Glutamatergic neuron (in vitro differentiated cells): ENCODE measurements around the gene WASF2. TPM values are rescaled to one million over a fixed set of nuclear protein-coding genes. Genes with fewer than 3 reads are reported as not detected.
"Not testable (repeated sequence)": the region's sequence is repeated elsewhere in the genome, so short reads cannot be mapped to it uniquely, and the experiment has no call there.

ENCODE experiments used
- DNase-seq: peaks from one replicate; pipeline ENCODE4 v3.0.0; 2022
- H3K27ac Mint-ChIP-seq: one replicate; pipeline ENCODE4 v1.8.0; 2020; ENCODE audit warnings: mild to moderate bottlenecking, mixed read lengths, inconsistent platforms; ENCODE audit not compliant: unreplicated experiment
- H3K27me3 Mint-ChIP-seq: one replicate; pipeline ENCODE4 v1.8.0; 2020; ENCODE audit warnings: mild to moderate bottlenecking, moderate library complexity, mixed read lengths, inconsistent platforms; ENCODE audit not compliant: unreplicated experiment
- H3K36me3 Mint-ChIP-seq: one replicate; pipeline ENCODE4 v1.8.0; 2020; ENCODE audit warnings: mild to moderate bottlenecking, mixed read lengths, inconsistent platforms; ENCODE audit not compliant: unreplicated experiment
- H3K4me1 Mint-ChIP-seq: one replicate; pipeline ENCODE4 v1.8.0; 2020; ENCODE audit warnings: mild to moderate bottlenecking, low read depth, mixed read lengths, inconsistent platforms; ENCODE audit not compliant: unreplicated experiment
- H3K4me3 Mint-ChIP-seq: one replicate; pipeline ENCODE4 v1.8.0; 2020; ENCODE audit warnings: mild to moderate bottlenecking, mixed read lengths, inconsistent platforms; ENCODE audit not compliant: unreplicated experiment
- H3K9me3 Mint-ChIP-seq: one replicate; pipeline ENCODE4 v1.8.0; 2020; ENCODE audit warnings: mild to moderate bottlenecking, moderate library complexity, mixed read lengths, inconsistent platforms; ENCODE audit not compliant: unreplicated experiment
- CTCF ChIP-seq: fragments of 200-600 bp; sonication (generic); IDR thresholded peaks from one replicate; pipeline ENCODE4 v1.5.0; 2021; ENCODE audit not compliant: partially characterized antibody, unreplicated experiment
- total RNA-seq: library from RNA; stranded (reverse); fragmentation: NEBNext Ultra II Directional; extraction: Animal tissue kit (Norgen Biotek cat#: 25700); gene quantifications from one replicate; pipeline ENCODE4 v1.2.1, GENCODE V29; 2021; ENCODE audit not compliant: unreplicated experiment

Gene WASF2
- total RNA-seq, 1 donor from 2014 or later: 47.0 TPM

- DNase-seq: no peak
- Mint-ChIP-seq H3K27me3 (peaks cover 2% of the 10 kb centered on the region), H3K27ac (no peak overlapping the region), H3K4me3 (no peak overlapping the region), H3K36me3 (no peaks in the 10 kb centered on the region), H3K4me1 (peaks cover 36% of the 10 kb centered on the region), H3K9me3 (peaks cover 2% of the 10 kb centered on the region)
- TF ChIP-seq CTCF: no peak
Observed at GRCh38 chr1:27412502-27412901, 77.5 kb downstream of the WASF2 start.

- no peak for DNase-seq
- peak overlapping the region; percentile 6 for H3K27ac Mint-ChIP-seq
- H3K36me3 Mint-ChIP-seq: no peaks in the 10 kb centered on the region
- H3K9me3 Mint-ChIP-seq: peaks cover 2% of the 10 kb centered on the region
- no peak overlapping the region for H3K4me3 Mint-ChIP-seq
- no peak for TF ChIP-seq CTCF
- peaks cover 2% of the 10 kb centered on the region for H3K27me3 Mint-ChIP-seq
- peaks cover 25% of the 10 kb centered on the region for H3K4me1 Mint-ChIP-seq
Observed at GRCh38 chr1:27410709-27411108, 79.3 kb downstream of the WASF2 start.

GRCh38 chr1:27409669-27410068, 80.3 kb downstream of the WASF2 start:
- TF ChIP-seq CTCF: no peak
- Mint-ChIP-seq H3K27me3 (peaks cover 2% of the 10 kb centered on the region), H3K27ac (no peak overlapping the region), H3K4me3 (no peak overlapping the region), H3K9me3 (no peaks in the 10 kb centered on the region), H3K36me3 (no peaks in the 10 kb centered on the region), H3K4me1 (peaks cover 16% of the 10 kb centered on the region)
- DNase-seq: no peak

- H3K36me3 Mint-ChIP-seq: no peaks in the 10 kb centered on the region
- H3K9me3 Mint-ChIP-seq: no peaks in the 10 kb centered on the region
- DNase-seq: no peak
- H3K4me1 Mint-ChIP-seq: peaks cover 19% of the 10 kb centered on the region
- H3K27me3 Mint-ChIP-seq: peaks cover 2% of the 10 kb centered on the region
- TF ChIP-seq CTCF: no peak
- no peak overlapping the region for H3K4me3 Mint-ChIP-seq
- no peak overlapping the region for H3K27ac Mint-ChIP-seq
Observed at GRCh38 chr1:27408151-27408550, 81.8 kb downstream of the WASF2 start.

GRCh38 chr1:27406791-27407190, 83.2 kb downstream of the WASF2 start:
- H3K4me3 Mint-ChIP-seq, H3K9me3 Mint-ChIP-seq, H3K36me3 Mint-ChIP-seq, H3K27ac Mint-ChIP-seq, DNase-seq, H3K27me3 Mint-ChIP-seq: not testable (repeated sequence)
- peaks cover 19% of the 10 kb centered on the region for H3K4me1 Mint-ChIP-seq

- H3K4me3 Mint-ChIP-seq: no peak overlapping the region
- no peaks in the 10 kb centered on the region for H3K9me3 Mint-ChIP-seq
- no peak for TF ChIP-seq CTCF
- H3K36me3 Mint-ChIP-seq: no peaks in the 10 kb centered on the region
- peaks cover 2% of the 10 kb centered on the region for H3K27me3 Mint-ChIP-seq
- no peak overlapping the region for H3K27ac Mint-ChIP-seq
- peaks cover 19% of the 10 kb centered on the region for H3K4me1 Mint-ChIP-seq
- DNase-seq: no peak
Observed at GRCh38 chr1:27406362-27406680, 83.6 kb downstream of the WASF2 start.

- H3K36me3 Mint-ChIP-seq, H3K9me3 Mint-ChIP-seq, H3K4me3 Mint-ChIP-seq, H3K27me3 Mint-ChIP-seq, DNase-seq, H3K27ac Mint-ChIP-seq: not testable (repeated sequence)
- peaks cover 16% of the 10 kb centered on the region for H3K4me1 Mint-ChIP-seq
Observed at GRCh38 chr1:27405598-27406361, 84.2 kb downstream of the WASF2 start.
